Progenitor cell of endocrine pancreas (in vitro differentiated cells): ENCODE results near the gene SCAMP2. TPM values are rescaled to one million over a fixed set of nuclear protein-coding genes. Genes with fewer than 3 reads are reported as not detected.

Experiments used
- DNase-seq: peaks from one replicate; pipeline ENCODE4 v3.0.0; 2021; ENCODE audit warnings: low spot score; ENCODE audit not compliant: unreplicated experiment
- H3K27ac Mint-ChIP-seq: 2 replicates; pipeline ENCODE4 v1.8.0; 2021; ENCODE audit warnings: mild to moderate bottlenecking, moderate library complexity, mixed read lengths
- H3K27me3 Mint-ChIP-seq: 2 replicates; pipeline ENCODE4 v1.8.0; 2021; ENCODE audit warnings: mixed read lengths
- H3K36me3 Mint-ChIP-seq: 2 replicates; pipeline ENCODE4 v1.8.0; 2022; ENCODE audit warnings: mixed read lengths; ENCODE audit not compliant: insufficient read depth
- H3K4me1 Mint-ChIP-seq: 2 replicates; pipeline ENCODE4 v1.8.0; 2021; ENCODE audit warnings: low read depth, mixed read lengths
- H3K4me3 Mint-ChIP-seq: 2 replicates; pipeline ENCODE4 v1.8.0; 2021; ENCODE audit warnings: low read depth, mild to moderate bottlenecking, moderate library complexity, mixed read lengths
- H3K9me3 Mint-ChIP-seq: 2 replicates; pipeline ENCODE4 v1.8.0; 2021; ENCODE audit warnings: low read depth, mixed read lengths
- CTCF ChIP-seq: fragments of 200-600 bp; sonication (generic); IDR thresholded peaks from one replicate; pipeline ENCODE4 v1.5.0; 2021; ENCODE audit warnings: antibody characterized with exemption, mild to moderate bottlenecking; ENCODE audit not compliant: unreplicated experiment
- total RNA-seq: library from RNA; stranded (reverse); gene quantifications from 2 replicates; pipeline ENCODE4 v1.2.1, GENCODE V29; 2021

The SCAMP2 gene
- total RNA-seq, 1 donor from 2014 or later, result 63.0 TPM

DNA sequence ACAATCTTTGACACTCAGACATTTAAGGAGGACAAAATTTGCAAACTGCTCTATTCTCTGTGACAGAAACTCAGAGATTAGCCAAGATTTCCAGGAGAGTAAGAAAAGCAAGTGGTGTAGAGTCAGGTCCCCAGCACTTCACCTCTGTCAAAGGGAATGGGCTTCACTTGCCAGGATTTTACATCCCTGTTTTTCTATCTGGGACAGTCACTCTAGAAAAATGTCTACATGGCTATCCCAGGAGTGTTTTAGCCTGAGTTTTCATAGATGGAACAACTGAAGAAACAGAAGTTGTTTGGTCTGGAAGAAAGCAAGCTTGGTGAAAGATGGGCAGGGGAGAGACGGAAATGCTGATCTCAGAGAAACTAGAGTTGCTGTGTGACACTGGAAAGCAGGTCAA is 30.5 kb upstream of the SCAMP2 start:
- no peak for DNase-seq
- Mint-ChIP-seq H3K9me3 (no peaks in the 10 kb centered on the region), H3K4me1 (peaks cover 17% of the 10 kb centered on the region), H3K27ac (no peak overlapping the region), H3K36me3 (peaks cover 18% of the 10 kb centered on the region), H3K4me3 (no peak overlapping the region), H3K27me3 (no peaks in the 10 kb centered on the region)
- no peak for TF ChIP-seq CTCF

DNA sequence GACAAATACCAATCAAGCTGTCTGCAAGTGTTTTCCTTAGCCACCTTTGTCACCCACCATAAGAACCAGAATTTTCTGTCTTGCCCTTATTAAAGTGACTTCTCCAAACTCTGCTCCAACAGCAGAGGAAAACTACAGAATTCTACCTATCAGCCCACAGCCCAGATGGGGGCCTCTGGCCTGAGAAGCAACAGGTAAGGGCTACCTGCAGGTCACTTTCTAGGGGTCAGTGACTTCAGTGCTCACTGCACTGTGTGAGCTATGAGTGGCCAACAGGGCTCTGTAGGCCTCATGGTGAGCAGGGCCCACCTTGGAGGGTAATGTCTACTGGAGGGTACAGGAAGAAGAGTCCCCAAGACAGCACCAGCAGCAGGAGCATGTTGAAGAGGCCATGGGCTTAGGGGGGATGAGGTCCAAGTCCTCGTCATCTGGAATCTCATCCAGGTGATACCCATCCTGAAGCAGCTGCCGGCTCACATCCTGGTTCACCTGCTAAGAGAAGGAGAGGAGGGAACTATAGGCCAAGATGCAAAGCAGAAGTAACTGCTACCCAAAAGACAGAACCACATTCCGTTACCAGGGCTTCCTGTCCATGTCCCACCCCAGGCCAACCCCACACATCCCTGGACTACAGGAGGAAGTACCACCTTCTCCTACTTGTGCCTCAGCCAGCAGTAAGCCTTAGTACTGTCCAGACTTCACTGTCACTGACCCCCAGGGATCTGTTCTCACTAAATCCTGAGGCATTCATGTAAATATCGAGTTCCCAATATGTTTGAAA is 29.3 kb upstream of the SCAMP2 start:
- Mint-ChIP-seq H3K9me3 (no peaks in the 10 kb centered on the region), H3K4me1 (peaks cover 15% of the 10 kb centered on the region), H3K36me3 (peaks cover 18% of the 10 kb centered on the region), H3K4me3 (no peak overlapping the region), H3K27ac (no peak overlapping the region), H3K27me3 (no peaks in the 10 kb centered on the region)
- no peak for TF ChIP-seq CTCF
- DNase-seq, result no peak

DNA sequence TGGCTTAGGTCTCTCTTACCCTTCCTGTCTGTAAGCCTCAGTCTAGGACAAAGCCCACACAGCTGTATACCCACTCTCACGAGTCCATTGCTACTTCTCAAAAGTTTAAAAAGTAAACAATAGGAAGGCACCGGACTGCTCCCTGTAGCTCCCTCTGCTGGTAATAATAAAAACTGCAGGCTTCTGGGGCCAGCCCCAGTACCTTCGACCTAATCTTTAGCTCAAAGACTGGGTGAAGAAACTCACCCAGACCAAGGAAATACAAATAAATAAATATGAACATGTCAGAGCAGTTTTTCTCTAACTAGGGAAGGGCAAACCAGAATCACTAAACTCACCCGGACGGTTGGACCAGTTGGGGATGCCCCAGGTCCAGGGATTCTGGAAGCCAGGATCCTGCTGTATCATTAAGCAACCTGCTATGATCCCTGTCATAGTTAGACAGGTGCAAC is 28.5 kb upstream of the SCAMP2 start:
- TF ChIP-seq CTCF, result peak; percentile 89
- H3K27me3 Mint-ChIP-seq, result no peaks in the 10 kb centered on the region
- no peak overlapping the region for H3K4me3 Mint-ChIP-seq
- peaks cover 18% of the 10 kb centered on the region for H3K36me3 Mint-ChIP-seq
- no peak overlapping the region for H3K27ac Mint-ChIP-seq
- DNase-seq, result peak; percentile 25
- no peaks in the 10 kb centered on the region for H3K9me3 Mint-ChIP-seq
- peaks cover 11% of the 10 kb centered on the region for H3K4me1 Mint-ChIP-seq

- Mint-ChIP-seq H3K27ac (peak overlapping the region; percentile 29), H3K27me3 (no peaks in the 10 kb centered on the region), H3K4me1 (no peaks in the 10 kb centered on the region), H3K9me3 (no peaks in the 10 kb centered on the region), H3K4me3 (no peak overlapping the region), H3K36me3 (peaks cover 9% of the 10 kb centered on the region)
- no peak for DNase-seq
- TF ChIP-seq CTCF, result no peak
These were observed 24.1 kb upstream of the SCAMP2 start for GRCh38 chr15:74897300-74897701.

GRCh38 chr15:74896316-74896715 is 23.2 kb upstream of the SCAMP2 start:
- Mint-ChIP-seq H3K4me1 (no peaks in the 10 kb centered on the region), H3K4me3 (no peak overlapping the region), H3K9me3 (no peaks in the 10 kb centered on the region), H3K27me3 (no peaks in the 10 kb centered on the region), H3K36me3 (peaks cover 9% of the 10 kb centered on the region), H3K27ac (no peak overlapping the region)
- TF ChIP-seq CTCF, result no peak
- no peak for DNase-seq
